Mammary epithelial cell (primary cell): ENCODE data around the gene MEGF10.

Source experiments
- EZH2 ChIP-seq: IDR thresholded peaks from 2 replicates; pipeline ENCODE4 v1.6.1; 2012; ENCODE audit warnings: low read length, inconsistent platforms, borderline replicate concordance
- TF ChIP-seq, protein P1 (sequence below), 2 donors: IDR thresholded peaks in 1 of 2; conservative IDR thresholded peaks in 1 of 2; 2 replicates each; pipeline ENCODE4 v1.5.1; 2011 to 2012; ENCODE audit warnings: inconsistent platforms in 2 of 2, low read length in 2 of 2, mild to moderate bottlenecking in 2 of 2, control low read depth in 1 of 2, low read depth in 1 of 2; ENCODE audit not compliant: insufficient read depth in 1 of 2; ENCODE audit errors: extremely low read depth in 1 of 2

DNA sequence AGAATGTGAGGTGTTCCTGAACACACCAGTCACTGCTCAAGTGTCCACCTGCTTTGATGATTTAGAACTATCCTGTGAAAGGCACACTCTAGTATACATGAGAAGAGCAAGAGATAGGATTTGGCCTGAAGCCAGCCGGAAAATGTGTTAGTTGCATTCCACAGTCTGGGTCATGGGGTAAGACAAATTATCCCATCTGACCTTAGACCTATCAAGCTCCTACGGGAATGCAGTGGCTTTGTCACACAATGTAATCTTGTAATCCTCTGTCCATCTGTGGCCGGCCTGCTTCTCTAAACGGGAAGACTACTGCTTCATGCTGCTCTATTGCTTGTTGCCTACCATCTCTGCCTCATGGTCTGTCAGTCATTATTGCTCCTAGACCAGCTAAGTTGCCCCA lies 134.4 kb downstream of the MEGF10 start:
- TF ChIP-seq, protein P1, sequence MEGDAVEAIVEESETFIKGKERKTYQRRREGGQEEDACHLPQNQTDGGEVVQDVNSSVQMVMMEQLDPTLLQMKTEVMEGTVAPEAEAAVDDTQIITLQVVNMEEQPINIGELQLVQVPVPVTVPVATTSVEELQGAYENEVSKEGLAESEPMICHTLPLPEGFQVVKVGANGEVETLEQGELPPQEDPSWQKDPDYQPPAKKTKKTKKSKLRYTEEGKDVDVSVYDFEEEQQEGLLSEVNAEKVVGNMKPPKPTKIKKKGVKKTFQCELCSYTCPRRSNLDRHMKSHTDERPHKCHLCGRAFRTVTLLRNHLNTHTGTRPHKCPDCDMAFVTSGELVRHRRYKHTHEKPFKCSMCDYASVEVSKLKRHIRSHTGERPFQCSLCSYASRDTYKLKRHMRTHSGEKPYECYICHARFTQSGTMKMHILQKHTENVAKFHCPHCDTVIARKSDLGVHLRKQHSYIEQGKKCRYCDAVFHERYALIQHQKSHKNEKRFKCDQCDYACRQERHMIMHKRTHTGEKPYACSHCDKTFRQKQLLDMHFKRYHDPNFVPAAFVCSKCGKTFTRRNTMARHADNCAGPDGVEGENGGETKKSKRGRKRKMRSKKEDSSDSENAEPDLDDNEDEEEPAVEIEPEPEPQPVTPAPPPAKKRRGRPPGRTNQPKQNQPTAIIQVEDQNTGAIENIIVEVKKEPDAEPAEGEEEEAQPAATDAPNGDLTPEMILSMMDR (conservative IDR thresholded peaks at IDR 0.05 in 1 of 2, IDR thresholded peaks at IDR 0.05 in 1 of 2; ENCODE audit: extremely low read depth in 1 of 2, insufficient read depth in 1 of 2, low read depth in 1 of 2, low read length in 2 of 2): no peak
- no peak for TF ChIP-seq EZH2
